Neural cell (in vitro differentiated cells): Measurements from ENCODE around the gene SPRED1. TPM values are rescaled to one million over a fixed set of nuclear protein-coding genes. Genes with fewer than 3 reads are reported as not detected.
A peak's percentile ranks its signal among the peaks of the same experiment; 100 is the strongest.

ENCODE experiments used
- H2AFZ ChIP-seq: fragments of 200-600, 300-800 bp; sonication (generic), shearing (Covaris generic); 2 replicates; pipeline ENCODE4 v1.6.0; 2014; ENCODE audit warnings: low read depth, mild to moderate bottlenecking, antibody characterized with exemption, low read length, moderate library complexity
- H3F3A ChIP-seq: fragments of 200-600 bp; shearing (Covaris generic); 2 replicates; pipeline ENCODE4 v1.6.1; 2016; ENCODE audit warnings: mild to moderate bottlenecking, moderate library complexity, mixed read lengths, antibody characterized with exemption, low read length; ENCODE audit not compliant: insufficient read depth, poor library complexity, severe bottlenecking
- H3K27ac ChIP-seq: fragments of 200-600, 300-800 bp; sonication (generic), shearing (Covaris generic); 2 replicates; pipeline ENCODE4 v1.5.1; 2014; ENCODE audit warnings: mild to moderate bottlenecking, low read length, moderate library complexity
- H3K27me3 ChIP-seq: fragments of 300-800, 200-600 bp; sonication (generic), shearing (Covaris generic); 2 replicates; pipeline ENCODE4 v1.6.0; 2014; ENCODE audit warnings: mild to moderate bottlenecking, low read depth, low read length, moderate library complexity; ENCODE audit not compliant: insufficient read depth
- H3K36me3 ChIP-seq: fragments of 300-800, 200-600 bp; sonication (generic), shearing (Covaris generic); 2 replicates; pipeline ENCODE4 v1.5.1; 2014; ENCODE audit warnings: mild to moderate bottlenecking, antibody characterized with exemption, low read length, moderate library complexity; ENCODE audit not compliant: insufficient read depth
- H3K4me2 ChIP-seq: fragments of 300-800, 200-600 bp; sonication (generic), shearing (Covaris generic); 2 replicates; pipeline ENCODE4 v1.6.0; 2014; ENCODE audit warnings: mild to moderate bottlenecking, low read length
- H3K4me3 ChIP-seq: fragments of 300-800, 200-600 bp; sonication (generic), shearing (Covaris generic); 2 replicates; pipeline ENCODE4 v1.5.1; 2014; ENCODE audit warnings: mild to moderate bottlenecking, low read length, moderate library complexity
- H3K79me2 ChIP-seq: fragments of 200-600 bp; shearing (Covaris generic); replicated peaks from 2 replicates; pipeline ENCODE4 v1.6.0; 2014; ENCODE audit warnings: mild to moderate bottlenecking, low read length, moderate library complexity; ENCODE audit not compliant: insufficient read depth
- H3K9ac ChIP-seq: fragments of 300-800, 200-600 bp; sonication (generic), shearing (Covaris generic); 2 replicates; pipeline ENCODE4 v1.6.1; 2016; ENCODE audit warnings: mild to moderate bottlenecking, low read length, mixed read lengths
- H3K9me2 ChIP-seq: fragments of 200-600 bp; shearing (Covaris generic); 2 replicates; pipeline ENCODE4 v1.6.1; 2016; ENCODE audit warnings: mild to moderate bottlenecking, low read length, mixed read lengths; ENCODE audit not compliant: insufficient read depth
- H3K9me3 ChIP-seq: fragments of 200-600, 300-800 bp; sonication (generic), shearing (Covaris generic); 2 replicates; pipeline ENCODE4 v1.6.1; 2016; ENCODE audit warnings: mild to moderate bottlenecking, mixed run types, low read length, moderate library complexity, mixed read lengths
- H4K20me1 ChIP-seq: fragments of 200-600 bp; shearing (Covaris generic); 2 replicates; pipeline ENCODE4 v1.6.1; 2016; ENCODE audit warnings: mild to moderate bottlenecking, mixed run types; ENCODE audit not compliant: insufficient read depth
- EP300 ChIP-seq: fragments of 450-650 bp; conservative IDR thresholded peaks from 2 replicates; pipeline ENCODE4 v1.6.1; 2014; ENCODE audit warnings: antibody characterized with exemption, mild to moderate bottlenecking, moderate library complexity; ENCODE audit not compliant: poor library complexity, severe bottlenecking
- EZH2 ChIP-seq: fragments of 200-600, 300-800 bp; shearing (Covaris generic), sonication (generic); IDR thresholded peaks from 2 replicates; pipeline ENCODE4 v1.6.1; 2014; ENCODE audit warnings: antibody characterized with exemption, low read length, borderline replicate concordance, mild to moderate bottlenecking; ENCODE audit not compliant: insufficient read depth, poor library complexity, severe bottlenecking
- MXI1 ChIP-seq: fragments of 450-650 bp; conservative IDR thresholded peaks from 2 replicates; pipeline ENCODE4 v1.6.1; 2014; ENCODE audit warnings: antibody characterized with exemption, mild to moderate bottlenecking; ENCODE audit not compliant: poor library complexity, severe bottlenecking
- POLR2AphosphoS5 ChIP-seq: IDR thresholded peaks from 2 replicates; pipeline ENCODE4 v1.6.1; 2012
- RAD21 ChIP-seq: fragments of 450-650 bp; conservative IDR thresholded peaks from 2 replicates; pipeline ENCODE4 v1.6.1; 2014; ENCODE audit warnings: antibody characterized with exemption, mild to moderate bottlenecking, moderate library complexity
- TAF1 ChIP-seq: IDR thresholded peaks from 2 replicates; pipeline ENCODE4 v1.6.1; 2012; ENCODE audit warnings: low read depth
- polyA plus RNA-seq: library from polyadenylated mRNA; depleted of rRNA; stranded (reverse); fragments of >200 nt; gene quantifications from 2 replicates; pipeline ENCODE4 v1.2.3, GENCODE V29; 2014
- TF ChIP-seq, protein P1 (sequence below): fragments of 450-650 bp; IDR thresholded peaks from 2 replicates; pipeline ENCODE4 v1.5.1; 2014; ENCODE audit warnings: antibody characterized with exemption, mild to moderate bottlenecking, moderate library complexity; ENCODE audit not compliant: poor library complexity, severe bottlenecking
- TF ChIP-seq, protein P2 (sequence below): IDR thresholded peaks from 2 replicates; pipeline ENCODE4 v1.6.1; 2012; ENCODE audit warnings: borderline replicate concordance

SPRED1 gene
- polyA plus RNA-seq, 1 donor from 2014 or later: 12.0 TPM

DNA sequence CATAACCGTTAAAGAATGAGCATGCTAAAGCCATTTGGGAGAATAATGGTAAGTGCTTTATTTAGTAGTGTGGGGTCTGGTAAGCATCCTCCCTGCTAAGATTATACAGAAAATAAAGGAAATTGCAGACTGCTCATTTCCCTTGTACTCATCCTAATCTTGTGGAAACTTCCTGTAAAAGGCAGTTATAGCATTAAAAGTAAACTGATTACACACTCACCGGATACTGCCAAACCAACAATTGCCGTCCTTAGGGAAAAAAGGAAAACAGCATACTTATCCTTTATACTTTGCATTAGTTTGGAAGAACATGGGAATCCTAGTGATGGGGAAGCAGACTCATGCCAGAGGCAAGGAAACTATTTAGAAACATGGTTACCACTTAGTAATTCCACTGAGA lies 5.3 kb upstream of the SPRED1 start:
- no peak overlapping the region for H3K4me2 ChIP-seq
- H4K20me1 ChIP-seq: no peaks in the 10 kb centered on the region
- no peaks in the 10 kb centered on the region for H3K9me2 ChIP-seq
- no peaks in the 10 kb centered on the region for H3K79me2 ChIP-seq
- H3K27me3 ChIP-seq: no peaks in the 10 kb centered on the region
- no peaks in the 10 kb centered on the region for H3K36me3 ChIP-seq
- peaks cover 6% of the 10 kb centered on the region for H3F3A ChIP-seq
- H3K9ac ChIP-seq: no peak overlapping the region
- H2AFZ ChIP-seq: no peak overlapping the region
- no peak overlapping the region for H3K4me3 ChIP-seq
- H3K9me3 ChIP-seq: no peaks in the 10 kb centered on the region
- TF ChIP-seq EZH2 (no peak), TAF1 (no peak), EP300 (no peak), MXI1 (no peak), RAD21 (no peak)
- TF ChIP-seq, protein P1, sequence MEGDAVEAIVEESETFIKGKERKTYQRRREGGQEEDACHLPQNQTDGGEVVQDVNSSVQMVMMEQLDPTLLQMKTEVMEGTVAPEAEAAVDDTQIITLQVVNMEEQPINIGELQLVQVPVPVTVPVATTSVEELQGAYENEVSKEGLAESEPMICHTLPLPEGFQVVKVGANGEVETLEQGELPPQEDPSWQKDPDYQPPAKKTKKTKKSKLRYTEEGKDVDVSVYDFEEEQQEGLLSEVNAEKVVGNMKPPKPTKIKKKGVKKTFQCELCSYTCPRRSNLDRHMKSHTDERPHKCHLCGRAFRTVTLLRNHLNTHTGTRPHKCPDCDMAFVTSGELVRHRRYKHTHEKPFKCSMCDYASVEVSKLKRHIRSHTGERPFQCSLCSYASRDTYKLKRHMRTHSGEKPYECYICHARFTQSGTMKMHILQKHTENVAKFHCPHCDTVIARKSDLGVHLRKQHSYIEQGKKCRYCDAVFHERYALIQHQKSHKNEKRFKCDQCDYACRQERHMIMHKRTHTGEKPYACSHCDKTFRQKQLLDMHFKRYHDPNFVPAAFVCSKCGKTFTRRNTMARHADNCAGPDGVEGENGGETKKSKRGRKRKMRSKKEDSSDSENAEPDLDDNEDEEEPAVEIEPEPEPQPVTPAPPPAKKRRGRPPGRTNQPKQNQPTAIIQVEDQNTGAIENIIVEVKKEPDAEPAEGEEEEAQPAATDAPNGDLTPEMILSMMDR: no peak
- TF ChIP-seq, protein P2, sequence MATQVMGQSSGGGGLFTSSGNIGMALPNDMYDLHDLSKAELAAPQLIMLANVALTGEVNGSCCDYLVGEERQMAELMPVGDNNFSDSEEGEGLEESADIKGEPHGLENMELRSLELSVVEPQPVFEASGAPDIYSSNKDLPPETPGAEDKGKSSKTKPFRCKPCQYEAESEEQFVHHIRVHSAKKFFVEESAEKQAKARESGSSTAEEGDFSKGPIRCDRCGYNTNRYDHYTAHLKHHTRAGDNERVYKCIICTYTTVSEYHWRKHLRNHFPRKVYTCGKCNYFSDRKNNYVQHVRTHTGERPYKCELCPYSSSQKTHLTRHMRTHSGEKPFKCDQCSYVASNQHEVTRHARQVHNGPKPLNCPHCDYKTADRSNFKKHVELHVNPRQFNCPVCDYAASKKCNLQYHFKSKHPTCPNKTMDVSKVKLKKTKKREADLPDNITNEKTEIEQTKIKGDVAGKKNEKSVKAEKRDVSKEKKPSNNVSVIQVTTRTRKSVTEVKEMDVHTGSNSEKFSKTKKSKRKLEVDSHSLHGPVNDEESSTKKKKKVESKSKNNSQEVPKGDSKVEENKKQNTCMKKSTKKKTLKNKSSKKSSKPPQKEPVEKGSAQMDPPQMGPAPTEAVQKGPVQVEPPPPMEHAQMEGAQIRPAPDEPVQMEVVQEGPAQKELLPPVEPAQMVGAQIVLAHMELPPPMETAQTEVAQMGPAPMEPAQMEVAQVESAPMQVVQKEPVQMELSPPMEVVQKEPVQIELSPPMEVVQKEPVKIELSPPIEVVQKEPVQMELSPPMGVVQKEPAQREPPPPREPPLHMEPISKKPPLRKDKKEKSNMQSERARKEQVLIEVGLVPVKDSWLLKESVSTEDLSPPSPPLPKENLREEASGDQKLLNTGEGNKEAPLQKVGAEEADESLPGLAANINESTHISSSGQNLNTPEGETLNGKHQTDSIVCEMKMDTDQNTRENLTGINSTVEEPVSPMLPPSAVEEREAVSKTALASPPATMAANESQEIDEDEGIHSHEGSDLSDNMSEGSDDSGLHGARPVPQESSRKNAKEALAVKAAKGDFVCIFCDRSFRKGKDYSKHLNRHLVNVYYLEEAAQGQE: no peak
- no peak overlapping the region for H3K27ac ChIP-seq

DNA sequence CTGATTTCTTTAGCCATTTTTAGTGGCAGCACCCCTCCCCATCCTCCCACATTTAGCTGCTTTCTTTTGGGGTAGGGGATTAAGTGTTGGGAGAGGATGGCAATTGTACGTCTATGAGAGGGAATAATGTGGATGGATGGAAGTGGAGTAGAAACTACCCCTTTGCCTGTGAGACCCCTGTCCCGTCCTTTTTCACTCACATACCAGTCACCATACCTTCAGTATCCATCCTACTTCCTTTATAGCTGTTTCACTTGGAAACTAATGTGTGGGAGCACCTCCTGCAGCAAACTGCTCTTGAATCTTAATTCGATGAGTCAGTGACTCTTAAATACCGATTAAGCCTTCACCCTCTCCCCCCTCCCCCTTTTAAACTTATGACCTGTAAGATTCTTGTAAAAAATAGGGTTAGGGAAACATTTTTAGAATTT lies 730 bp downstream of the SPRED1 start:
- H3K4me3 ChIP-seq: peak overlapping the region; percentile 85
- H3K9me2 ChIP-seq: no peaks in the 10 kb centered on the region
- peak overlapping the region; percentile 82 for H3K9ac ChIP-seq
- no peaks in the 10 kb centered on the region for H3K9me3 ChIP-seq
- peak overlapping the region; percentile 86 for H3K27ac ChIP-seq
- peaks cover 6% of the 10 kb centered on the region for H3F3A ChIP-seq
- TF ChIP-seq MXI1: no peak
- TF ChIP-seq POLR2AphosphoS5: no peak
- TF ChIP-seq, protein P2: no peak
- no peak for TF ChIP-seq TAF1
- no peak for TF ChIP-seq RAD21
- no peaks in the 10 kb centered on the region for H3K27me3 ChIP-seq
- H3K4me2 ChIP-seq: peak overlapping the region; percentile 87
- no peak overlapping the region for H2AFZ ChIP-seq
- no peaks in the 10 kb centered on the region for H3K36me3 ChIP-seq
- H3K79me2 ChIP-seq: peaks cover 53% of the 10 kb centered on the region
- no peaks in the 10 kb centered on the region for H4K20me1 ChIP-seq
